Muscle of arm (tissue), 12 donors: Measurements from ENCODE around the gene ZC3H14. TPM values are rescaled to one million over a fixed set of nuclear protein-coding genes. Genes with fewer than 3 reads are reported as not detected.

Source experiments
- DNase-seq: peaks from one replicate; pipeline ENCODE4 v3.0.0-alpha.2; 2013
- polyA plus RNA-seq, 12 donors: library from polyadenylated mRNA; unstranded; fragments of 120-200 nt; gene quantifications; one replicate each; pipeline ENCODE4 v1.2.1, GENCODE V29; 2013; ENCODE audit not compliant: insufficient read length in 12 of 12

Gene ZC3H14
- polyA plus RNA-seq, 12 donors = 32.4 to 72.3 (median 41.0) TPM; not detected in 1

GRCh38 chr14:88551094-88551870 lies 11.6 kb upstream of the ZC3H14 start:
- DNase-seq = peak; percentile 86

DNA sequence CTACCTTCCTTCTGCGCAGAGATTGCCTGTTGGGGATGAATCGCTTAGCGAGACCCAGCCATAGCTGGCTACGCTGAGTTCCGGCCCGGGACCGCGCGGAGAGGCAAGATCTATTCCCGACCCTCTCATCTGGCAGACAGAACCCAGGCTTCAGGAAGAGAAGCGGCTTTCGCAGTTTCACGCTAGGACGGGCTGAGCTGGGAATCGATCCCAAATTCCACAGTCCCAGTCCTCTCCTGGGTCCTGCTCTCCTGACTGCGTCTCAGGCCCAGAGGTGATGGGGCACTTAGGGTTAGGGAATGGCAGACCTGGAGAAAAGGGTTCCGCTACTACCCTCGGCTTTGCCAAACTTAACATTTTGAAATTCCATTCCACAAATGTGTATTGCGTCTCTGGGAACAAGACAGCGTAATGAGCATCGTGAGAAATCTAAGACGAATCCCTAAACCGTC lies 10.8 kb upstream of the ZC3H14 start:
- DNase-seq = peak; percentile 41

- DNase-seq = no peak
These were observed 10.0 kb upstream of the ZC3H14 start for GRCh38 chr14:88552876-88553275.

GRCh38 chr14:88553886-88554456 lies 8.9 kb upstream of the ZC3H14 start:
- DNase-seq = peak; percentile 47

- peak; percentile 61 for DNase-seq
These were observed 8.2 kb upstream of the ZC3H14 start, which contains the start of gene PTPN21 for GRCh38 chr14:88554457-88555286. Gene PTPN21 (minus strand): TSS chr14:88555007. CDS start chr14:88550417, 4,590 bp downstream.

GRCh38 chr14:88556581-88556980 lies 6.3 kb upstream of the ZC3H14 start:
- DNase-seq = no peak

DNA sequence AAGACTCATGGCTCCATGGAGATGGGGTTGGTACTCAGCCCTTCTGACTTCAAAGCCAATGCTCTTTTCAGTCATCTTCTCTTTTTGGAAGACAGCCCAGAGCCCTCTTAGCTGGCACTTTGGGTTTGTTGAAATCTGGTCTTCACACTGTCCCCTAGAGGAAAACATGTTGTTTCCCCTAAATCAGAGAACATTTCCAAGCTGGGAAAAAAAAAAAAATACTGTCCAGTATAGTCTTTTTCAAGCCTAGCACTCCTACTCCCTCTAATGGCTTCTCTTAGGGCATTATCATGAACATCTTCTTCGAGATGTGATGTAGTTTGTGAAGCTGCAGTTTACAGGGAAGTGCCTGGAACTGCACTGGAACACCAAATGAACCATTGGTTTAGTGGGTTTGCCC lies 3.0 kb upstream of the ZC3H14 start:
- DNase-seq = no peak

DNA sequence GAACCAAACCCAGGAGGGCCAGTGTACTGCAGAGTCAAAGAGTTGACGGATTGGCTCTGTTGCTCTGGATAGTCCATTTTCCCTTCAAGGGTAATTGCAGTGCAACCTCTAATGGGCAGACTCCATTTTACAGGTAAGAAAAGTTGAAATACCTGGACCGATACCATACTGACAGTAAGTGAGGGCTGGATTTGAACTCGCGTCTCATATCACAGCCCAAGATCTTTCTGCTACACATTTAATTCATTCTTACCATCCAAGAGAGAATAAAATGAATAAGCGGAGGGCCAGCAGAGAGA lies 356 bp upstream of the ZC3H14 start:
- no peak for DNase-seq

DNA sequence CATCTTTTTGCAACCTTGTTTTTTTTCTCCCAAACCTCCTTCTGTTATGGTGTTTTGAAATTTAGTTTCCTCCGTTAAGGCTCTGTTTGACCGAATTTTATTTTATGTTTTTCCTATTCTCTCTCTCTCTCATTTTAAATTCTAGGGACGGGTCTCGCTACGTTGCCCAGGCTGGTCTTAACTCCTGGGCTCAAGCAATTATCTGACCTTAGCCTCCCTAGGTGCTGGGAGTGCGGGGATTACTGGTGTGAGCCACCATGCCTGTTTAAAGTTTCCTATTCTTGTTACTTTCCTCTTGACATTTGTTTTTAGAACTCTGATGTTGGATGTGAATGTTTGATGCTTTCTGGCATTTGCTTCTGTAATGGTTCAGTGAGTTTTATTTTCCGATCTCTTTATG lies 1.0 kb downstream of the ZC3H14 start:
- no peak for DNase-seq

DNA sequence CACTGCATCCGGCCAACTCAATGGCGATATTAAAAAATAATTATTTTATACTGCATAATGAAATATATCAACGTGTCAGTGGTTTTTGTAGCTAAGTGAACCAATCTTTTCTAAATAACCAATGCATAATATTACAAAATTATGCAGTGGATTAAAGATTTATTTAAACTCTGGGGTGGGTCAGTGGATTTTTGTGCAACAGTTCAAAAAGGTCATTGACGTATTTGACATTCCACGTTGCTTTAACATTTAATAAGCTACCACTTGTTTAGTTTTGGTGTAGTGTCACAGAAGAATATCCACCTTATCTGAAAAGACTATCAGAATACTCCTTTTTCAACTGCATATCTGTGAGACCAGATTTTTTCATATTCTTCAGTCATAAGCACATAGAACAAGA lies 2.6 kb downstream of the ZC3H14 start:
- DNase-seq = no peak

- DNase-seq = no peak
These were observed 5.4 kb downstream of the ZC3H14 start for GRCh38 chr14:88568196-88568595.

DNA sequence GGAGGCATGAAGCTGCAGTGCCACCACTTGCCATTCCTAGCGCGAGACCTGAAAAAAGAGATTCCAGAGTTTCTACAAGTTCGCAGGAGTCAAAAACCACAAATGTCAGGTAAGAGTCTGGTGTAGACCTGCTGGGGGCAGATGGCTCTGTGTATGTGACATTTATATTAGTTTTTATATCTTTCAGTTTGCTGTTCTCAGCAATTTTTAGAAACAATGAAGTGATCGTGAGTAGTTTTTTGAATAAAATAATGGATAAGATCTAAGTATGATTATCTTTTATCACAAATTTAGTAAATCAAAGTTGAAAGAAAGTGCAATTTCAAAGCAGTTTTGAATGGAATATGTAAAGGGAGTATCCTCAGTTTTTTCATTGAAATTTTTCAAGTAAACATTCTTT lies 9.3 kb downstream of the ZC3H14 start:
- DNase-seq = no peak

DNA sequence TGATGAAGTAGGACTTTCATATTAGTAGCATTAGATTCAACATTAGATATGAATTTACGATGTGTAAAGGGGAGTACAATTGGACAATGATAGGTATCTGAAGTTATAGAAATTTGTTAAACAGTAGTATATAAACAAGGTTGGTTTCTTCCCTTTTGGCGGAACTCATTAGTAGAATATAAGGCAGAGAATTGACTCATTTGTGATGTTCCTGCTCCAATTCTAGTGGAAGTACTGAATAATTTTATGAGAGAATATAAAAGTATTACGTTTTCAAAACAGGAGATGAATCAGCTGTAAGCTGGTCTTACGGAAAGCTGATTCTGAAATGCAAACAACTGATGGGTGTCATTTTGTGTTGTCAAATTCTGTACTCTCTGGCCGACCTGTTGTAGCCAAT lies 13.4 kb downstream of the ZC3H14 start:
- no peak for DNase-seq

GRCh38 chr14:88584451-88584850 lies 21.6 kb downstream of the ZC3H14 start:
- DNase-seq = no peak

DNA sequence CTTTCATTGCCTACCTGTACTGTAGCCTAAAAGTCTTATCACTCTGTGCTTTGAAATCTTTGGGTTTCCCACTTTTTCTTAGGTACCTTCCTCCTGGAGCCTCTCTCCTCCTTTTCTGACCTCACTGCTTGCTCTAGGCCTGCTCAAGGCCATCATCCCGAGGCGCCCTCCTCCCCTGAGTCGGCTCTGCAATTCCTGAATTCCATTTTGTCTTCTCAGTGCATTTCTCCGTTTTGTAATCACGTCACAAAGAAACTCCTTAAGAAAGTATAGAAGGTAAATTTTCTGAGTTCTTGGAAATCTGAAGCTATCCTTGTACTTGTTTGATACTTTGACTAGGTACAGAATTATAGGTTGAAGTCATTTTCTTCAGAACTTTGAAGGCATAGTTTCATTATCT lies 25.2 kb downstream of the ZC3H14 start:
- no peak for DNase-seq

- DNase-seq = no peak
These were observed 27.3 kb downstream of the ZC3H14 start for GRCh38 chr14:88590173-88590572.

DNA sequence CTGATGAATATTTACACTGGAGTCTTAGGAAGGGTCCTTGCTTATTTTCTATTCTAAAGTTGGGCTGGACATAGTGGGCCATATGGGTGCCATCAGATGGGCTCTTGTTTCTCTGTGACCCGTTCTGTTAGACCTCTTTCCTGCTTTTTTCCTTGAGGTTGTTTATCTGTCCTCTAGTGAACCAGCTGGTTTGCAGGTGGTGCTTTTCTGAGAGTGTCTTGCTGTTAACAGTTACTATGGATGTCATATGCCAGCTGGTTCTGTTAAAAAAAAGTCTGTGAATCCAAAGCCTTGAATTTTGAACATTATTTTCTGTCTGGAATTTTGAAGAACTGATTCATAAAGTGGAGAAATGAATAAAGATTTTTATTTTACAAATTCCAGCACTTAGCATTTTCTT lies 29.2 kb downstream of the ZC3H14 start:
- no peak for DNase-seq

- DNase-seq = no peak
These were observed 34.2 kb downstream of the ZC3H14 start for GRCh38 chr14:88597038-88597437.

- DNase-seq = no peak
These were observed 34.8 kb downstream of the ZC3H14 start for GRCh38 chr14:88597601-88598000.

DNA sequence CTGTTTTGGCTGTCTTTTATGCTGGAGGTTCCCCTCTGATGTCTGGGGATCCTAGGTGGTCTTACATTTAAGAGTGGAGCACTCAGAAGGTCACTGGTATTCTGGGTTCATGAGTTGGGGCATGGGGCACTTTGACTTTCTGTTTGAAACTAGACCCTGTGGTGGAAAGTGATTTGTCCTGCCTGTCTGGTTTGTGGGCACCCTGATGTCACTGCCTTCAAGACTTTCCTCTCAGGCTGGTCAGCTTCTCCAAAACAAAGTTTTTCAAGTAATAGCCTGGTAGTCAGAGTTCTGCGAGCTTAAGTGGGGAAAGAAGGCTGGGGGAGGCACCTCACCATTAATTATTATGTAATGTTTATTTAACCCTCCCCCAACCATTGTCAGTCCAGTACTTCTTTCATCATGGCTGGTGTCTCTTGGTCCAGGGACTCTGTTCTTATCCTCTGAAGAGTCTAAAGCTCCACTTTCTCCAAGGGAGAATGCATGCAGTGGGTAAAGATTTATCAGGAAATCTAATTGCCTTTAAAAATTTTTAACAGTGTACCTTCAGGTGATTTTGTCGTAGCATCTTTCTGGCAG lies 35.3 kb downstream of the ZC3H14 start:
- no peak for DNase-seq

DNA sequence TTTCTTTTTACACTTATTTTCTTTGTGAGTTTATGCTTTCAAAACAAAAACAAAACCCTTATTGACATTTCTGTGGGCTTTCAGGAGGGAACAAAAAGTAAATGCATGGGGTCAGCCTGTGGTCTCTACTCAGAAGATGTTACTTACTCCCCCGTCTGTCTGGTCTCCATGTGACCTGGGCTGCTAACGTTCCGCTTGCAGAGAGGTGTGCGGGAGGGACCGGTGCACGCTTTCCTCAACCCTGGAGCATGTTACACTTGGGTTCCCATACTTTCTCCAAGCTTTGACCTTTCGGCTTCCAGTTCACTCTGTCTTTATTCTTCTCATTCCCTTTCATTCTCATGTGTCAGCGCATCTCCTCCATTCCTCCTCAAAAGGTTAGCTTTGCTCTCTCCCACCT lies 36.5 kb downstream of the ZC3H14 start:
- no peak for DNase-seq

- no peak for DNase-seq
These were observed 37.1 kb downstream of the ZC3H14 start for GRCh38 chr14:88599761-88600439.
